Hematopoietic multipotent progenitor cell treated with erythropoietin and hydrocortisone succinate and interleukin-3 and kit ligand, for 17 days (in vitro differentiated cells): ENCODE results near the gene LPAR1.

Experiments used
- DNase-seq: peaks from one replicate; pipeline ENCODE4 v3.0.0-alpha.2; 2015; ENCODE audit warnings: low spot score

Gene LPAR1

GRCh38 chr9:110951805-110952539 is 86.3 kb downstream of the LPAR1 start:
- no peak for DNase-seq

- DNase-seq: no peak
These were observed 88.1 kb downstream of the LPAR1 start for GRCh38 chr9:110950041-110950645.

DNA sequence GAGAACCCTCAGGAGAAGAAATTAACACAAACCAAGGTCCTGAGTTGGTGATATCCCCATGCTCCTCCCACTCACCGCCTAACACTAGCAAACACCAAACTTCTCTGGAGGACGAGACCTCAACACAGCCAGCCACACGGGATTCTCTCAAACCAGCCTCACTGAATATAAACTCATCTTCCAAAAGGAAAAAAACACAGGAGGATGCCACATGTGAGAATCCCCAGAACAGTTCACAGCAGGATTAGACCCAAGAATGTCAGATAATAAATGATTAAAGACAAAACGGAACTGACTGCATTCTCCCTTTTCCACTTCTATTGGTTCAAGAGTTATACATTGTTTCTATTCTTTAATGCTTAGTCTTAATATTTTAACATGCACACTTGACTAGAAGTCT is 89.2 kb downstream of the LPAR1 start:
- no peak for DNase-seq

DNA sequence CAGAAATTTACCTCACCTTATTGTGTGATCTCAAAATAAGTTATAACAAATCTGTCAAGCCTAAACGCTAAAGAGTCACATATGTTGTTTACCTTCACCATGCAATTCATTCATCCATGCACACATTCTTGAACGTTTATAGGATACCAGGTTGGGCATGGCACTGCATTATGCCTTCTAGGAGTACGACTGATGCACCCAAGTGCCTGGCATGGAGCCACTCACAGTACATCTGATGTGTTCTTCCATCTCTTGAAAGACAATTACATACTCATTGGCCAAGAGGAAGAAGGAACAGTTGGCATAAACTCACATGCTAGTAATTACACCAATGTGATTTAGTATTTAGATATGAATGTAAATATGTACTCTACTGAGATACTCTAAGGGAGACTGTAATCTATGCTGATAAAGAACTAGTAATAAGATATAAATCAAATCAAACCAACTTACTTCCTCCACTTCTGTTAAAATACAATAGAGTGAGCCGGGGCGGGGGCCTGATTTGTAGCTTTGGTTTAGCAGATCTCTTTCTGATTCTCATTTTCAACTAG is 90.7 kb downstream of the LPAR1 start:
- DNase-seq: no peak

- no peak for DNase-seq
These were observed 95.7 kb downstream of the LPAR1 start for GRCh38 chr9:110942522-110942921.

DNA sequence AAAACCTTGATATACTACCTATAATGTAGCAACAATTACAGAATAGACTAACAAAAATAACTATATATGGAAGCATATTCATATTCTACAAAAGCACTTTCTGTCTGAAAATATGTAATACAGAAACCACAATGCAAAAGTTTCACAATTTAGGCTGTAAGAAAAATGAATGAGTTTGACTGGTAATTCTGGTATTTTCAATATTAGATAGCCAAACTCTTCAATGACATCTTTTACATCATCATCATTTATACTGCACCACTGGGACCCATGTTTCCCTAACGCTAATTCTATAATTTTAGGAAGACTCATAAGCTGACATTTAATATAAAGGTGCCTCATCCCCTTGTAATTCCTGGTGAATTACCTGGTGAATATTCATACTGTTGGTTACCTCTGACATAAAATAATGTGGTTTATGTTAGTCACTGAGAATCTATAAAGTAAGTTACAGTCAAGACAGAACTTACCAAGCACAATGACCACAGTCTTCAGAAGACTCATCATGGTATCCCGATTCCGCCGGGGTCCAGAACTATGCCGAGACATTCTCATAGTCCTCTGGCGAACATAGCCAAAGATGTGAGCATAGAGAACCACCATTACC is 97.2 kb downstream of the LPAR1 start:
- no peak for DNase-seq

DNA sequence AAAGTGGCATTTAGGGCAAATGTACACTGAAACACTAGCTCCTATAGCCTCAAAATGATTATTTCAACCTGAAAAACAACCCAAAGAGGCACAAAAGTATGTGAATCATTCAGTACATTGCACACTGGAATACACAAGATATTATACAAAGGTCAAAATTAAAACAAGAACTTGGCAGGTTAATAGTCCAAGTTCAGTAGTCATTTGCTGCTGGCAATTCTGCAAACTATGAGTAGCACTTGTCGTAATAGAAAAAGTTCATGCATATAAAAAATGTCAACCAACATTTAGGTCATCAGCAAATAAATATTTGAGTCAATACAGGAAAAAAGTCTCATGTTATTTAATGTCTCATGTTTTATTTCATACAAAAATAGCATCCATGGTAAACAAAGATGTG is 98.7 kb downstream of the LPAR1 start:
- DNase-seq: no peak

- no peak for DNase-seq
These were observed 99.2 kb downstream of the LPAR1 start for GRCh38 chr9:110939047-110939446.

GRCh38 chr9:110938242-110938641 is 100.0 kb downstream of the LPAR1 start:
- DNase-seq: no peak

- DNase-seq: no peak
These were observed 101.4 kb downstream of the LPAR1 start for GRCh38 chr9:110936719-110937452.

GRCh38 chr9:110936237-110936636 is 102.0 kb downstream of the LPAR1 start:
- DNase-seq: no peak

GRCh38 chr9:110935829-110936228 is 102.4 kb downstream of the LPAR1 start:
- DNase-seq: no peak

DNA sequence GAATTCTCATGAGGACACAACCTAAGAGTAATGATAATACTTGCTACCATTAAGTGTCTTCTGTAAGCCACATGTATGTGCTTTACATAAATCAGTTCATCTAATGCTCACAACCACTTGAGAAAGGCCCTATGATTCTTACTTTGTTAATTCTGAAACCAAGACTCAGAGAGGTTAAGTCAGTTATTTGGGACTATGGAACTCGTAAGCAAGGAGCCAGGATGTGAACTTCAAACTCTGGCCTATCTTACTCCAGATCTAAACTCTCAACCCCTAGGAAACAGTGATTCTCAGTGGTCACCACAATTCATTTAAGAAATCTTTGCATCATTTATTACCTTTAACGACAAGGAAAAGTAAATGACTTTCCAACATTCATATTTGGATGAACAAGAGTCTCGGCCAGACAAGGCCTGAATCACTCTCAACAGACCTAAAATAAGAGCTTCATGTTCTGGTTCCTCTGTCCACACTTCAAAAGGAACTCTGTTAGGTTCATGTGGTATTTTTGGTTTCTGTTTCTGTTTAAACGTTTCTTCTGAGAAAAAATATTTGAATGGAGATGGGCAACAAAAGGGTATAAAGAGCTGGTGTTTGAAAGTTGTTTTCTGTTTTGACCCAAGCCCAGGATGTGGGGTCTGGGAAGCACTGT is 104.8 kb downstream of the LPAR1 start:
- no peak for DNase-seq

DNA sequence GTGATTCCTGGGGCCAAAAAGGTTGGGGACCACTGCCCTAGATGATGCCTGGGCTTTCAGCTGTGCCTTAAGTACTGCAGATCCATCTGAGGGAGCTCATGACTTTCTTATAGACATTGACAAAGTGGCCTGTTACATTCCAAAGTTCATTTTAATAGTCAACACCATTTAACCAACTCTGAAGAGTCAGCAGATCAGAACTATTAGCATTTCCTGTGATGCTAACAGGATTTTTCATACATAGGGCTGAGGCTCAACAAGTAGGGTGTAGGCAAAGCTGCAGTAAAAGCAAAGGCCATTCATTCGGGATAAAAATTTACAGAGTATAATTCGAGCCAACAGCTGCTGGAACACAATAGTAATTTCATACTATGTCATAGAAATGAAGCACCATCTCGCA is 105.4 kb downstream of the LPAR1 start:
- no peak for DNase-seq

GRCh38 chr9:110928599-110928998 is 109.7 kb downstream of the LPAR1 start:
- no peak for DNase-seq

DNA sequence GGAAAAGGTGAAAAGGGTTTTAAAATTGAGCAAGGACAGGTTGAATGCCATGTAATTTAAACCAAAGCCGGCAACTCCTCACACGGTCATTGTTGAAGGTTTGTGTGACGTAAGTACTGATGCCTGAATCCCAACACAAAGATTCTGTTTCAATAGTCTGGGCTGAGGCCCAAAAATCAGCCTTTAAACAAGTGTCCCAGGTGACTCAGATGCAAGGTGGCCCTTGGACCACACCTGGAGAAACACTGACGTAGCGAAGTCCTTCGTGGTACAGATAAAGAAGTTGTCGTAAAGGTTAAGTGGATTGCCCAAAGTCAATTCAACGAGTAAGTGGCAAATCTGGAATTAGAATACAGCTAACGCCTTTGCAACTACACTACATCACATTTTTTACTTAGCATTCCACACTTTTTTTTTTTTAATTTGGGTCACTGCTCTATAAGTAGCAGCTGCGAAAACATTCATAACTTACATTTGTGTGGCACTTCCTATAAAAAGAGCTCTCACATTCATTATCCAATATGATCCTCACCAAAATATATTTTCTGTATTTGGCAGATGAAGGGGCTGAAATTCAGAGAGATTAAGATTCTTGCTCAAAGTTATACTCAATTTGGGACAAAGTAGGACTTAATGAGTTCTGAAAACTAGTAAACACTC is 111.3 kb downstream of the LPAR1 start:
- no peak for DNase-seq

- no peak for DNase-seq
These were observed 114.7 kb downstream of the LPAR1 start for GRCh38 chr9:110923601-110924000.

- no peak for DNase-seq
These were observed 116.1 kb downstream of the LPAR1 start for GRCh38 chr9:110922145-110922544.

GRCh38 chr9:110921705-110922104 is 116.6 kb downstream of the LPAR1 start:
- no peak for DNase-seq

DNA sequence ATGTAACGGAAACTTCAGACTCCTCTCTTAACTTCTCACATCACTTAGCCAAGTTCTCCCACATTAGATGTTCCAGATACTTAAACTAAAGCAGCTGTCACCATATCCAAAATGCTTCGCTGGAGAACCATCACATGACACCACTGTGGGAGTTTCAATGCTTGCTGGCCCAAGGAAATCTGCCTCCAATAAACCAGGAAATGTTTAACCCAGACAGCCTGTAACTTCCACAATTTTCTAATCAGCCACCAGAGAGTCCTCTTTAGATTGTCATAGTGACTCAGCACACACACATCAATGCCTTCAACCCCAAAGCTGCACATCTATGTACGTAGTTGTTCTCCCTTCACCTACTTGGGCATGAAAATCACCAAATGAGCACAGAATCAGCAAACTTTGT is 118.7 kb downstream of the LPAR1 start:
- no peak for DNase-seq

GRCh38 chr9:110919050-110919435 is 119.2 kb downstream of the LPAR1 start:
- DNase-seq: no peak
